Islet of Langerhans (tissue), 1 donor: ENCODE results near the gene ACOT7.

Experiments
- FAIRE-seq: peaks from one replicate; lab custom pipeline; 2011; peaks lifted over from hg19 to GRCh38; lab: Jason Lieb, UNC

The ACOT7 gene

GRCh38 chr1:6247651-6248050, 145.9 kb downstream of the ACOT7 start:
- FAIRE-seq = no peak

DNA sequence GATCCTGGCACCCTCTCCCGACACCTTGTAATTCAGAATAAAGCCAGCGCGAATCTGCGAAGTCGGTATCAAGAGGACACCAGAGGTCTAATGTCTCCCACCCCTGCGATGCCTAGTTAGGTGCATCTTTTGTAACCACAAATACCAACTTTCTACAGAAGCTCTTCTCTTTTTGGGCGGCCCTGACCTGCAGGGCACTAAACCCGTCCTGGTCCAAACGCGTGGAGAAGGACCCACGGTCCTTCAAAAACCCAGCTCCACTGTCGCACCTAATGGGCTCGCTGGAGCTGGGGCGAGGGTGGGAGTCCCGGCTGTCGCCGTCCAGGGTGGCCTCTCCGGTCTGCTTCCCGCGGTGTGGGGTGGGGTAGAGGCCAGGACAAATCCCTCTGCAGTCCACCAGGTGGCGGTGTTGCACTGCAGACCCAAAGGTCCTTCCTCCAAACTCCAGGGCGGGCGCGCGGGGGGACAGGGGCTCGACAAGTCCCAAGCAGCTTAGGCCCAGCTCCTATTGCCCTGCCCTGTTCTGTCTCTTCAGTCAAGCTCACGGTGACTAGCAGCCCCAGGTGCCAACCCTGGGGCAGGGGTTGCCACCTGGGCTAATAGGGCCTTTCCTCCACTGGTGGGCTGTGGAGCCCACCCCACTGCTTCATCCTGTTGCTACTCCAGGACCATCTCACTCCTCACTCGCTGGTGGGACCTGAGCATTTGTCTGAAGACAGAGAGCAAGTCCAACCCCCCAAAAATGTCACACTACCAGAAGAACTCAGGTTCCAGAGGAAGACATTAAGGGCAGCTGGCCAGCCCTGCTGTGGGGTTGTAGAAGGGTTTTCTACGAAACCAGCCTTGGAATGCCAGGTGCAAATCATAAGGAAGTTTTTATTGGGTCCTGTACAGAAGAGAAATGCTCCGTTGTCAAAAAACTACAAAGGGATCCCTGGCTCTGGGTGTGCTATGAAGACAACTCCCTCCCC, 146.8 kb downstream of the ACOT7 start:
- no peak for FAIRE-seq

GRCh38 chr1:6245869-6246496, 147.6 kb downstream of the ACOT7 start:
- no peak for FAIRE-seq

DNA sequence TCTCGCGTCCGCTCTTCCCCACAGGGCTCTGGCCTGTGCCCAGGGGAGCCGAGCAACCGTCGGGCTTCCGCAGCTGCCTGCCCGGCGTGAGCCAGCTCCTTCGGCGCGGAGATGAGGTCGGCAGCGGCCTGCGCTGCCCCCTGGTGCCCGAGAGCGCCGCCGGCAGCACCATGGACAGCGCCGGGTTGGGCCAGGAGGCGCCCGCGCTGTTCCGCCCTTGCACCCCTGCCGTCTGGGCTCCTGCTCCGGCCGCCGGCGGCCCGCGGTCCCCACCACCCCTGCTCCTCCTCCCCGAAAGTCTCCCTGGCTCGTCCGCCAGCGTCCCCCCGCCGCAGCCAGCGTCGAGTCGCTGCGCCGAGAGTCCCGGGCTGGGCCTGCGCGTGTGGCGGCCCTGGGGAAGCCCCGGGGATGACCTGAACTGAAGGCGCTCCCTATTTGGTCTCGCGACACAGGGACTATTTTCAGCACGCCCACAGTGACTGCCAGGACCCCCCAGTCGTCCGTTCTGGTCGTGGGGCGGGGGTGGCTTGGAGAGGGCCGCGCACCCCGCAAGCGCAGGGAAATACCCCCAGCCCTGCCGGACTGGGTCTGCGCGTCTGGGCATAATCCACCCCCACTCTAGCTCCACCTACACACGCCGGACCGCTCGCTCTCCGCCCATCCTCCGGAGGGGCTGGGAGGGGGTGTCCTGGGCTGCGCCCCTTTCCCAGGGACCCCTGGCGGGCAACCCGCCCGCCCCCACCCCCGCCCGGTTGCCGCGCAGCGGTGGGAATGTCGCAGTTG, 148.3 kb downstream of the ACOT7 start:
- no peak for FAIRE-seq

- no peak for FAIRE-seq
Observed at GRCh38 chr1:6244401-6245049, 149.0 kb downstream of the ACOT7 start.

- FAIRE-seq = no peak
Observed at GRCh38 chr1:6243993-6244392, 149.6 kb downstream of the ACOT7 start, which contains the start of gene HES3. TSS of gene HES3 (plus strand) at chr1:6244179. CDS start at chr1:6244366, 187 bp downstream.

DNA sequence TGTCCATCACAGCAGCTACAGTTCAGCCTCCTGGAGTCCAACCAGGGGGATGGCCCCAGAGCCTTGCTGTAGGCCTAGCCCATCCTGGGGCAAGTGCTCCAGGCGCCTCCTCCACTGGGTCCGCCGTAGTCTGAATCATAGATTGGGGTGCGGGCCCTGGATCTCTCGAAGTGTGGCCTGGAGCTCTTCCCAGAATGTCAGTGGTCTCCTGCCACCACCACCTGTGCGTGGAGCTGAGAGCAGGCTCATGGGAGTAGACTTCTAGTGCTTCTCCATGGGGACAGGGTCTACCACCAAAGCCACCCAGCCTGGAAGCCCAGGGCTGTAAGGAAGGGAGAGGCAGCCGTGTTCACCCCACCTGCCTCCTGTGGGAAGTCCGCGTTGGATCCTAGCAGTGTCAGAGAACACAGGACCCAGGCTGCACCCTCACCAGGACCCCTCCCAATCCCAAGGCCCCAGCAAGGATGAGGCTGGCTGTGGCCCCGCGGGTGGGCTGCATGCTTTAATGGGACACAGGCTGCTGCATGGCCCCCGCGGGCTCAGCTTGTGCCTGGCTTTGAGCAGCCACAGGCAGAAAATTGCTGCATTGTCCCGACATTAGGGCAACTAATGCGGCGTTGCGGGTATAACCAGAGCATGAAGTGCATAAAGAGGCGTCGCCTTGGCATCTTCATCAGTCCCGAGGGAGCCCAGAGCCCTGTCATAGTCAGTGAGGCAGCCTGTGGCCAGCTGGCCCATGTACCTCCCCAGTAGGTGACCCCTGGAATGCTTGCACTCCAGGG, 150.3 kb downstream of the ACOT7 start:
- no peak for FAIRE-seq

DNA sequence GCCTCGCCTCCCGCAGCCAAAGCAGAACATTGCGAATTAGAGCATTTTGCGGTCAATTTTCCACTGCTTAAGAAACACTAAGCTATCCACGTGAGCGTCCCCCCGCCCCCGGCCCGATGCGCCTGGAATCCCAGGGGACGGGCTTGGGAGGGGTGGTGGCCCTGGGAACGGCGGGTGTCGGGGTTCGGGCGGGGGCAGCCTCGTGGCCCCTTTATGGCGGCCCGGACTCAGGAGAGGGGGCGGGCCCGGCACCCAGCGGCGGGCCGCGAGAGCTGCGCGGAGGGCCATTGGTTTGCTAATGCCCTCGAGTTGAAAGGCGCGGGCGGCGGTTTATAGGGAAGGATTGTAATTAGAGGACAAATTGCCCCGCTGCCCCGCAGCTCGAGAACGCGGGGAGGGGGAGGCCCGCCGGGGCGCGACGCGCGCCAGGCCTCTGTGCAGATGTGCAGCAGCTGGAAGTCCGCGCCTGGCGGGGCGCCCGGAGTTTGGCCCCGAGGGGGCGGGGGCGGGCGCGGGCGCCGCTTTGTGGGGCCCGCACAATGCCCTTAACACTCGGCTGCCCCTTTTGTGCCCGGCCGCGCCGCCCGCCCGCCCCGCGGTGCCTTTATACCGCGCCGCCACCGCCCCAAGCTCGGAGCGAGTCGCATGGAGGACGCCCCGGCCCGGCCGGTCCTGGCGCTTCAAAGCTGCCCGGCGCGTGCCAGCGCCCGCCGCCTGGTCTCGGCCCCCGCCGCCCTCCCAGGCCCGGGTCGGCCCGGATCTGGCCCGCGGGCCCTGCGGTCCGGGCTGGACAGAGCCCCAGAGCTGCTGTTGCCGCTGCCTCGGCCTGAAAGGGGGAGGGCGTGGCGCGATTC, 151.5 kb downstream of the ACOT7 start:
- FAIRE-seq = no peak

- no peak for FAIRE-seq
Observed at GRCh38 chr1:6241107-6241886, 152.3 kb downstream of the ACOT7 start.

DNA sequence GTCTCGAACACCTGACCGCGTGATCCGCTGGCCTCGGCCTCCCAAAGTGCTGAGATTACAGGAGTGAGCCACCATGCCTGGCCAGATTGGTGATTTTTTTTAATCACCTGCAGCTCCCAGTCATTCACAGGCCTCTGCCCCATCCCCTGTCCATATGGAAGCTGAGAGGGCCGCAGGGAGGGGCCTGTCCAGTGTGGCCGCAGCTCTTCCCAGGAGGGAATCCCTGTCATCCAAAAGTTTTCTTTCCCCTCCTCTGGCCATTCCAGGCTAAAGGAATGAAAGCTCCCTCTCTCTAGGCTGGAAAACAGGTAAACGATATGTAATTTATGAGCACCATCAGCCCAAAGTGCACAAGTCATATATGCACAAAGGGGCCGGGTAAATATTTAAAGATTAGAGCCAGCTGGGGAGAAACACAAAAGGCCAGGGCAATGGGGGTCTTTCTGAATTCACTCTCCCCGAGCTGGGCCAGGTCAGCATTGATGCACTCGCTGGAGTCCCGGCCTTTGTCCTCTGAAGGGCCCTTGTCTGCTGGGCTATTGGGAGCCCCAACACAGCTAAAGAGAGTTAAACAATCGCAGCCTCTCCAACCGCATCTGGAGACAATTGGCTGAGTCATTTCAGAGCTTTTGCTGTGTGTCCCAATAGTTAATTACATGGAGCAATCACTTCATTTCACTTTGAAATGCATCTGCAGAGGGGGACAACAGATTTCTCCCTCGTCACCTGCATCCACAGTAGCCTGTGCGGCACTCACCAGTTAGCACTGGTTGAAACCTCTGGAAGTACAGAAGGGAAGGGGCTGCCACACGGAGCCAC, 153.4 kb downstream of the ACOT7 start:
- no peak for FAIRE-seq

GRCh38 chr1:6239213-6239752, 154.3 kb downstream of the ACOT7 start:
- FAIRE-seq = no peak

- FAIRE-seq = no peak
Observed at GRCh38 chr1:6237093-6237492, 156.5 kb downstream of the ACOT7 start.

DNA sequence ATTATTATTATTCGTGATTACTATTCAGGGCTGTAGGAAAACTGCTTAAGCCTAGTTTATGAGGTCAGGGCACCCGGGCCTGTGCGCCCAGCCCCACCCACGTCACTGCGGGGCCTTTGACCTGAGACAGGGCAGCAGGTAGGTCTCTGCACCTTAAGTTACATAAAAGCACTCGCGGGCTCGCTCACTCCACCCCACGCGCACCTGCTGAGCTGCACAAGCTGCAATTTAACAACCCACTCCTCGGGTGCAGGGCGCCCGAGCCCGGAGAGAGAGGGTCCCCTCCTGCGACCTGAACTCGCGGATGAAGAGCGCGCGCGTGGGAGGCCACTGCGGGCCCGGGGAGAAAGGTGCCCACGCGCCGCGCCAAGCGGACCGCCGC, 158.3 kb downstream of the ACOT7 start:
- no peak for FAIRE-seq

DNA sequence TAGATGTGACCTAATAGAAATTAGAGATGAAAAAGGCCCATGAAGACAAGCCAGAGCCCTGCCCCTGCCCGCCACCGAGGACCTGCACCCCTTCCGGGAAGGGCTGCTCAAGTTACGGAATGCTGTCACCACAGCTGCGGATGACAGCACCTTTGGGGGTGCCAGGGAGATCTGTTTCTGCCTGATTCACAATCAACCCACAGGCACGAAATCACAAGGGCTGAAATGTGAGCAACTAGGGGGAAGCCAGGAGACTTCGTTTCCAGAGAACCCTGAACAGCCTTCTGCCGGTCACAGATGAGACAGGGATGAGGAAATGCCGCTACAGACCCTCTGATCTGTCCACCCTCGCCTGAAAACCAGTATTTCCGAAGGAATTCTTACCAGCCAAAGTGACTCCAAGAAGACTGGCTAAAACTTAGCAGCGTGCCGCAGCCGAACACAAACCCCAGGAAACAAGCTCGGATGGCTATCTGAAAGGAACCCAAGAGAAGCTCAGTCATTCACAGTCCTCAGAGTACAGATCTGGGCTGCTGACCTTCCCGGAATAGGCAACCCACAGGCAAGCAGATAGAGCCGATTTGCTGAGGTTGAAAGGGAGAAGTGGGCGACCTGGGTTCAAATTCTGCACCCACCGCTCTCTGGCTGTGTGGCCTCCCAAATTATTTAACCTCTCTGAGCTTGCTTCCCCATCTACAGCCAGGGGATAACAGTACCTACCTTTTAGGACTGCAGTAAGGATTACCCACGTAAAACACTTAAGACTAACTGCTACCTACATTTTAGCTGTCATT, 158.9 kb downstream of the ACOT7 start:
- FAIRE-seq = no peak

GRCh38 chr1:6233376-6233775, 160.2 kb downstream of the ACOT7 start:
- no peak for FAIRE-seq

DNA sequence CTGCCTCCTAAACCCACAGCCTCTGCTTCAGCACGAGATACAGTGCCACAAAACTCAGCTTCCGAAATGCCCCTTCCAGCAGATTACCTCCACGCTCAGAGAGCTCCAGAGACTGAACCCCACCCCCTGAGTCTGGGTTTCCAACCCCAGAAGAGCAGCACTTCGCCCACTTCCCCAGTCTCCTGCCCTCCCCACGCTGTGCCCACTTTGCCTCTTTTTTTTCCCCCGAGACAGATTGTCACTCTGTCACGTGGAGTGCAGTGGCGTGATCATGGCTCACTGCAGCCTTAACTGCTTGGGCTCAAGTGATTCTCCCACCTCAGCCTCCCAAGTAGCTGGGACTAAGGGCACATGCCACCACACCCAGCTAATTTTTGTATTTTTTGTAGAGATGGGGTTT, 167.9 kb downstream of the ACOT7 start:
- no peak for FAIRE-seq

- FAIRE-seq = no peak
Observed at GRCh38 chr1:6224718-6225117, 168.8 kb downstream of the ACOT7 start.

GRCh38 chr1:6223617-6224016, 169.9 kb downstream of the ACOT7 start:
- no peak for FAIRE-seq
